HEK293 (cell line): Measurements from ENCODE around the gene SPG11.
A peak's percentile ranks its signal among the peaks of the same experiment; 100 is the strongest.

Source experiments
- CTCF ChIA-PET: fragments of 350-600 bp; formaldehyde crosslinking; extraction: SDS; loops from one replicate; lab custom pipeline; 2021; ENCODE audit warnings: antibody characterized with exemption; lab: Yijun Ruan, JAX
- POLR2A ChIA-PET: fragments of 300-600 bp; formaldehyde crosslinking; extraction: SDS; loops from one replicate; lab custom pipeline; 2020; ENCODE audit warnings: antibody characterized with exemption, inconsistent platforms; lab: Yijun Ruan, JAX
- H3K27ac ChIP-seq: fragments of 200-500 bp; sonication (Bioruptor generic); 2 replicates; pipeline ENCODE4 v1.5.1; 2014; ENCODE audit warnings: low read depth, low read length, control low read depth, inconsistent platforms; ENCODE audit errors: extremely low read depth
- H3K36me3 ChIP-seq, 2 experiments: fragments of 200-500 bp in 1 of 2; sonication (Bioruptor generic) in 1 of 2; 1 replicate in 1 of 2; 2 replicates in 1 of 2; pipeline ENCODE4 v1.5.1; 2014 to 2017; ENCODE audit warnings: inconsistent platforms in 2 of 2, low read length in 2 of 2; ENCODE audit not compliant: control insufficient read depth in 2 of 2, insufficient read depth in 1 of 2
- H3K4me1 ChIP-seq: fragments of 200-500 bp; sonication (Bioruptor generic); 2 replicates; pipeline ENCODE4 v1.5.1; 2014; ENCODE audit warnings: mild to moderate bottlenecking, low read length, inconsistent platforms; ENCODE audit not compliant: control insufficient read depth, insufficient read depth
- H3K4me3 ChIP-seq: 2 replicates; pipeline ENCODE4 v1.5.1; 2011; ENCODE audit warnings: low read depth, mild to moderate bottlenecking, control low read depth, low read length, moderate library complexity
- H3K9me3 ChIP-seq: fragments of 200-500 bp; sonication (Bioruptor generic); 2 replicates; pipeline ENCODE4 v1.5.1; 2014; ENCODE audit warnings: low read depth, low read length, inconsistent platforms; ENCODE audit not compliant: control insufficient read depth, insufficient read depth
- ELK4 ChIP-seq: IDR thresholded peaks from 2 replicates; pipeline ENCODE4 v1.6.1; 2011; ENCODE audit warnings: mild to moderate bottlenecking, low read depth, low read length, borderline replicate concordance
- FEZF1 ChIP-seq: fragments of 450-650 bp; formaldehyde crosslinking; IDR thresholded peaks from 2 replicates; pipeline ENCODE4 v1.5.1; 2016; ENCODE audit warnings: missing biosample characterization, missing genetic modification characterization
- KLF1 ChIP-seq: fragments of 450-650 bp; formaldehyde crosslinking; IDR thresholded peaks from 2 replicates; pipeline ENCODE4 v1.5.1; 2016; ENCODE audit warnings: missing biosample characterization, missing genetic modification characterization
- KLF16 ChIP-seq: fragments of 450-650 bp; formaldehyde crosslinking; IDR thresholded peaks from 2 replicates; pipeline ENCODE4 v1.5.1; 2017; ENCODE audit warnings: missing biosample characterization, missing genetic modification characterization
- MYNN ChIP-seq: fragments of 450-650 bp; formaldehyde crosslinking; IDR thresholded peaks from 2 replicates; pipeline ENCODE4 v1.5.1; 2016; ENCODE audit warnings: missing biosample characterization, missing genetic modification characterization, borderline replicate concordance
- SETDB1 ChIP-seq: IDR thresholded peaks from one replicate; pipeline ENCODE4 v1.6.1; 2017; ENCODE audit warnings: mild to moderate bottlenecking, low read length, moderate library complexity, mixed read lengths; ENCODE audit not compliant: insufficient read length
- ZBTB6 ChIP-seq: fragments of 450-650 bp; formaldehyde crosslinking; IDR thresholded peaks from 2 replicates; pipeline ENCODE4 v1.5.1; 2017; ENCODE audit warnings: missing biosample characterization, missing genetic modification characterization
- ZFP3 ChIP-seq: fragments of 450-650 bp; formaldehyde crosslinking; IDR thresholded peaks from 2 replicates; pipeline ENCODE4 v1.5.1; 2016; ENCODE audit warnings: low read depth, missing biosample characterization, missing genetic modification characterization
- ZNF155 ChIP-seq: fragments of 450-650 bp; formaldehyde crosslinking; IDR thresholded peaks from 2 replicates; pipeline ENCODE4 v1.5.1; 2016; ENCODE audit warnings: missing biosample characterization, missing genetic modification characterization
- ZNF16 ChIP-seq: fragments of 450-650 bp; formaldehyde crosslinking; IDR thresholded peaks from 2 replicates; pipeline ENCODE4 v1.5.1; 2016; ENCODE audit warnings: low read depth, missing biosample characterization, missing genetic modification characterization
- ZNF423 ChIP-seq: fragments of 450-650 bp; formaldehyde crosslinking; IDR thresholded peaks from 2 replicates; pipeline ENCODE4 v1.5.1; 2016; ENCODE audit warnings: missing biosample characterization, missing genetic modification characterization
- ZNF514 ChIP-seq: fragments of 450-650 bp; formaldehyde crosslinking; IDR thresholded peaks from 2 replicates; pipeline ENCODE4 v1.5.1; 2016; ENCODE audit warnings: missing biosample characterization, missing genetic modification characterization
- ZNF654 ChIP-seq: fragments of 450-650 bp; formaldehyde crosslinking; IDR thresholded peaks from 2 replicates; pipeline ENCODE4 v1.5.1; 2016; ENCODE audit warnings: low read depth, missing biosample characterization, missing genetic modification characterization
- ZNF704 ChIP-seq: fragments of 450-650 bp; formaldehyde crosslinking; IDR thresholded peaks from 2 replicates; pipeline ENCODE4 v1.5.1; 2016; ENCODE audit warnings: missing biosample characterization, missing genetic modification characterization
- ZNF747 ChIP-seq: fragments of 450-650 bp; formaldehyde crosslinking; IDR thresholded peaks from 2 replicates; pipeline ENCODE4 v1.5.1; 2016; ENCODE audit warnings: missing biosample characterization, missing genetic modification characterization
- ZNF792 ChIP-seq: fragments of 450-650 bp; formaldehyde crosslinking; IDR thresholded peaks from 2 replicates; pipeline ENCODE4 v1.5.1; 2016; ENCODE audit warnings: missing biosample characterization, missing genetic modification characterization
- ZNF843 ChIP-seq: fragments of 450-650 bp; formaldehyde crosslinking; IDR thresholded peaks from 2 replicates; pipeline ENCODE4 v1.5.1; 2016; ENCODE audit warnings: missing biosample characterization, missing genetic modification characterization
- ZXDB ChIP-seq: fragments of 450-650 bp; formaldehyde crosslinking; IDR thresholded peaks from 2 replicates; pipeline ENCODE4 v1.5.1; 2016; ENCODE audit warnings: missing biosample characterization, missing genetic modification characterization

SPG11 gene

GRCh38 chr15:44593042-44593736 lies 70.3 kb downstream of the SPG11 start:
- H3K36me3 ChIP-seq = peaks cover 29 to 80% of the 10 kb centered on the region in 2 experiments
- POLR2A ChIA-PET = interaction anchor here (0.7 kb wide), 1 partner anchor 145 kb away, joined by 3 read pairs; no protein-coding TSS in a partner anchor
- no peaks in the 10 kb centered on the region for H3K4me1 ChIP-seq
- no peak overlapping the region for H3K4me3 ChIP-seq
- CTCF ChIA-PET = interaction anchor here (0.6 to 6.3 kb wide), 14 partner anchors 9 to 762 kb away, joined by 3 to 42 read pairs (median 4); partner anchors contain the start of gene TRIM69
- no peaks in the 10 kb centered on the region for H3K9me3 ChIP-seq
- no peak for TF ChIP-seq KLF16 (tag by site-specific recombination)
- TF ChIP-seq ZNF654 (tag by site-specific recombination) = peak; percentile 51
- no peak for TF ChIP-seq FEZF1 (tag by site-specific recombination)
- H3K27ac ChIP-seq = no peak overlapping the region

GRCh38 chr15:44591326-44591725 lies 72.1 kb downstream of the SPG11 start:
- Histone ChIP-seq H3K27ac (no peak overlapping the region), H3K4me1 (no peaks in the 10 kb centered on the region), H3K4me3 (no peak overlapping the region), H3K36me3 (peaks cover 26 to 80% of the 10 kb centered on the region in 2 experiments)
- POLR2A ChIA-PET = no interaction called here
- no peak for TF ChIP-seq ZNF654 (tag by site-specific recombination)
- TF ChIP-seq ZXDB (tag by site-specific recombination) = no peak
- no peak for TF ChIP-seq ZNF423
- TF ChIP-seq, all 188 proteins: peak for 0
- CTCF ChIA-PET = interaction anchor here (6.3 kb wide), 1 partner anchor 12 kb away, joined by 42 read pairs; no protein-coding TSS in a partner anchor
- H3K9me3 ChIP-seq = no peaks in the 10 kb centered on the region

GRCh38 chr15:44588541-44588940 lies 74.9 kb downstream of the SPG11 start:
- Histone ChIP-seq H3K27ac (no peak overlapping the region), H3K36me3 (peaks cover 39 to 84% of the 10 kb centered on the region in 2 experiments), H3K4me3 (no peak overlapping the region)
- POLR2A ChIA-PET = no interaction called here
- TF ChIP-seq ZNF843 (tag by site-specific recombination) (no peak), ZNF514 (no peak), ELK4 (no peak), SETDB1 (no peak), ZFP3 (tag by site-specific recombination) (no peak), KLF1 (no peak), ZBTB6 (no peak), ZNF155 (tag by site-specific recombination) (no peak), ZNF792 (tag by site-specific recombination) (no peak), ZNF747 (no peak)
- TF ChIP-seq, all 188 proteins: peak for 0
- no peaks in the 10 kb centered on the region for H3K4me1 ChIP-seq
- CTCF ChIA-PET = interaction anchor here (0.6 to 6.3 kb wide), 3 partner anchors 9 to 630 kb away, joined by 3 to 42 read pairs (median 6); no protein-coding TSS in a partner anchor
- no peaks in the 10 kb centered on the region for H3K9me3 ChIP-seq

- POLR2A ChIA-PET = interaction anchor here (0.6 kb wide), 1 partner anchor 796 kb away, joined by 3 read pairs; no protein-coding TSS in a partner anchor
- peaks cover 28 to 73% of the 10 kb centered on the region in 2 experiments for H3K36me3 ChIP-seq
Observed at GRCh38 chr15:44585633-44586032, 77.8 kb downstream of the SPG11 start.

More at GRCh38 chr15:44585633-44586032, 77.8 kb downstream of the SPG11 start:
- no peak overlapping the region for H3K4me3 ChIP-seq
- no peak overlapping the region for H3K27ac ChIP-seq
- no peaks in the 10 kb centered on the region for H3K4me1 ChIP-seq
- CTCF ChIA-PET = interaction anchor here (0.6 to 1.3 kb wide), 4 partner anchors 14 to 153 kb away, joined by 3 to 4 read pairs (median 3); no protein-coding TSS in a partner anchor
- TF ChIP-seq MYNN (tag by site-specific recombination) = no peak
- no peak for TF ChIP-seq ZNF704 (tag by site-specific recombination)
- TF ChIP-seq ZNF16 = no peak
- TF ChIP-seq, all 188 proteins: peak for 0
- H3K9me3 ChIP-seq = no peaks in the 10 kb centered on the region
